Mammary epithelial cell (primary cell): ENCODE results near the gene PDE3A.

Source experiments
- CTCF ChIP-seq, 2 donors: IDR thresholded peaks in 1 of 2; conservative IDR thresholded peaks in 1 of 2; 2 replicates each; pipeline ENCODE4 v1.5.1; 2011 to 2012; ENCODE audit warnings: inconsistent platforms in 2 of 2, low read length in 2 of 2, mild to moderate bottlenecking in 2 of 2, control low read depth in 1 of 2, low read depth in 1 of 2; ENCODE audit not compliant: insufficient read depth in 1 of 2; ENCODE audit errors: extremely low read depth in 1 of 2
- EZH2 ChIP-seq: IDR thresholded peaks from 2 replicates; pipeline ENCODE4 v1.6.1; 2012; ENCODE audit warnings: low read length, inconsistent platforms, borderline replicate concordance

GRCh38 chr12:20657496-20657895, 289.2 kb downstream of the PDE3A start:
- TF ChIP-seq CTCF (conservative IDR thresholded peaks at IDR 0.05 in 1 of 2, IDR thresholded peaks at IDR 0.05 in 1 of 2; ENCODE audit: extremely low read depth in 1 of 2, insufficient read depth in 1 of 2, low read depth in 1 of 2, low read length in 2 of 2) (no peak), EZH2 (no peak)
